GM12878 (cell line): ENCODE measurements around the gene NUMB. TPM values are rescaled to one million over a fixed set of nuclear protein-coding genes. Genes with fewer than 3 reads are reported as not detected.

Source experiments
- ATAC-seq: fragments of 200-7000 bp; cut with Tn5 transposase; 3 replicates; pipeline ENCODE4 v1.9.1; 2020; ENCODE audit warnings: mild to moderate bottlenecking, moderate library complexity
- BruUV-seq: library from RNA; stranded (reverse); fragments of 400-500 nt; replicated peaks from 2 replicates; lab custom pipeline; 2021; lab: Mats Ljungman, UMichigan
- CTCF ChIA-PET: fragments of 300-600 bp; sonication (Branson Sonifier 250); formaldehyde crosslinking; extraction: SDS; loops from one replicate; lab custom pipeline; 2021; ENCODE audit warnings: inconsistent platforms; lab: Yijun Ruan, JAX
- POLR2A ChIA-PET: fragments of 350-600 bp; formaldehyde crosslinking; extraction: SDS; loops from one replicate; lab custom pipeline; 2021; ENCODE audit warnings: inconsistent platforms; lab: Charles Lee
- RAD21 ChIA-PET: fragments of 300-600 bp; sonication (Branson Sonifier 250); formaldehyde crosslinking; loops from one replicate; lab custom pipeline; 2023; ENCODE audit warnings: antibody characterized with exemption; ENCODE audit not compliant: unreplicated experiment; lab: Charles Lee
- SMC1A ChIA-PET: fragments of 300-600 bp; sonication (Branson Sonifier 250); formaldehyde crosslinking; loops from one replicate; lab custom pipeline; 2023; ENCODE audit not compliant: unreplicated experiment, uncharacterized antibody; lab: Charles Lee
- DNase-seq: peaks from one replicate; pipeline ENCODE4 v3.0.0-alpha.2; 2011; ENCODE audit warnings: low read depth, low spot score
- FAIRE-seq: peaks from 3 replicates; lab custom pipeline; 2011; peaks lifted over from hg19 to GRCh38; lab: Jason Lieb, UNC
- H2AFZ ChIP-seq: 2 replicates; pipeline ENCODE4 v1.6.0; 2011; ENCODE audit warnings: low read depth, low read length, control low read depth; ENCODE audit not compliant: control insufficient read depth
- H3K27ac ChIP-seq: 2 replicates; pipeline ENCODE4 v1.5.1; 2011; ENCODE audit warnings: control low read depth; ENCODE audit not compliant: control insufficient read depth, insufficient read depth
- H3K27me3 ChIP-seq, 2 experiments: replicated peaks in 1 of 2; 2 replicates each; pipeline versions ENCODE4 v1.6.0 to v1.6.1; 2011; ENCODE audit warnings: low read length in 1 of 2; ENCODE audit not compliant: control insufficient read depth in 2 of 2, insufficient read depth in 2 of 2
- H3K36me3 ChIP-seq, 2 experiments: 2 replicates each; pipeline ENCODE4 v1.5.1; 2011; ENCODE audit warnings: low read length in 1 of 2; ENCODE audit not compliant: control insufficient read depth in 2 of 2, insufficient read depth in 2 of 2
- H3K4me1 ChIP-seq: 2 replicates; pipeline ENCODE4 v1.6.1; 2011; ENCODE audit warnings: mild to moderate bottlenecking, low read length, moderate library complexity, mixed read lengths; ENCODE audit not compliant: control insufficient read depth, insufficient read depth
- H3K4me2 ChIP-seq: 2 replicates; pipeline ENCODE4 v1.6.0; 2011; ENCODE audit warnings: control low read depth; ENCODE audit not compliant: control insufficient read depth, insufficient read depth
- H3K4me3 ChIP-seq: fragments of 200-600 bp; sonication (generic); 2 replicates; pipeline ENCODE4 v1.5.1; 2016
- H3K79me2 ChIP-seq: 2 replicates; pipeline ENCODE4 v1.6.0; 2011; ENCODE audit warnings: low read length; ENCODE audit not compliant: control insufficient read depth, insufficient read depth
- H3K9ac ChIP-seq: 2 replicates; pipeline ENCODE4 v1.8.0; 2011; ENCODE audit warnings: low read length, control low read depth, mixed read lengths; ENCODE audit not compliant: control insufficient read depth, insufficient read depth
- H3K9me3 ChIP-seq: replicated peaks from 3 replicates; pipeline ENCODE4 v1.5.1; 2011; ENCODE audit warnings: mild to moderate bottlenecking, low read length; ENCODE audit not compliant: control insufficient read depth, insufficient read depth
- H4K20me1 ChIP-seq: 2 replicates; pipeline ENCODE4 v1.6.0; 2011; ENCODE audit not compliant: control insufficient read depth, insufficient read depth
- DPF2 ChIP-seq: fragments of 450-650 bp; IDR thresholded peaks from 2 replicates; pipeline ENCODE4 v1.6.1; 2017; ENCODE audit warnings: mild to moderate bottlenecking
- FOXK2 ChIP-seq: fragments of 450-650 bp; IDR thresholded peaks from 2 replicates; pipeline ENCODE4 v1.6.1; 2017; ENCODE audit warnings: mild to moderate bottlenecking, moderate library complexity
- MLLT1 ChIP-seq: fragments of 450-650 bp; IDR thresholded peaks from 2 replicates; pipeline ENCODE4 v1.6.1; 2016; ENCODE audit warnings: mild to moderate bottlenecking
- NRF1 ChIP-seq: conservative IDR thresholded peaks from 2 replicates; pipeline ENCODE4 v1.6.1; 2011; ENCODE audit warnings: mild to moderate bottlenecking, low read depth, low read length, improper control_type of control experiment
- RCOR1 ChIP-seq: conservative IDR thresholded peaks from 2 replicates; pipeline ENCODE4 v1.6.1; 2012; ENCODE audit warnings: low read depth, low read length, improper control_type of control experiment
- STAT3 ChIP-seq: IDR thresholded peaks from 2 replicates; pipeline ENCODE4 v1.6.1; 2011; ENCODE audit warnings: low read depth, low read length, improper control_type of control experiment
- WGBS: methylation state at CpG from one replicate; pipeline ENCODE4 v1.1.6; 2016; ENCODE audit warnings: low lambda C conversion rate; ENCODE audit not compliant: insufficient replicate concordance, insufficient coverage; ENCODE audit errors: missing lambda C conversion rate; 5-methylcytosine and 5-hydroxymethylcytosine counted together
- in situ Hi-C: fragments of 300-500 bp; cut with MboI; formaldehyde crosslinking; loops from 9 replicates; pipeline ENCODE4 v1.14.3; 2018; ENCODE audit warnings: mixed read lengths
- intact Hi-C: fragments of 100-400 bp; cut with micrococcal nuclease; formaldehyde crosslinking; loops from one replicate; pipeline ENCODE4 v1.14.2; 2022; ENCODE audit not compliant: unreplicated experiment
- polyA plus RNA-seq, 11 experiments: library from polyadenylated mRNA; depleted of rRNA in 4 of 11; unstranded in 6 of 11; stranded (reverse) in 5 of 11; fragments of >200 nt; fragmentation: Nextera tagmentation in 4 of 11; fragmentation: Illumina TruSeq in 1 of 11; extraction: Ambion mirVana in 4 of 11; extraction: Trizol in 1 of 11; gene quantifications; 1 replicate in 1 of 11; 2 replicates in 10 of 11; pipeline versions ENCODE4 v1.2.1 to v1.2.3, GENCODE V29; 2011 to 2016; ENCODE audit warnings: inconsistent platforms in 2 of 11, missing spikeins in 2 of 11, low read depth in 1 of 11
- total RNA-seq, 4 experiments: library from RNA; depleted of rRNA in 3 of 4; stranded (reverse); fragments of >200 nt in 3 of 4; fragmentation: Illumina TruSeq in 1 of 4; extraction: Trizol in 1 of 4; gene quantifications; 2 replicates each; pipeline versions ENCODE4 v1.2.1 to v1.2.3, GENCODE V29; 2013 to 2021

NUMB gene
- total and polyA plus RNA-seq, 10 of the 15 experiments (the other 5 are each of a cell fraction or from before 2014, with no cell fraction given) = 22.0 to 147 (median 48.9) TPM

GRCh38 chr14:73478684-73479083, 20.3 kb upstream of the NUMB start:
- Histone ChIP-seq H3K27ac (no peak overlapping the region), H3K36me3 (no peaks in the 10 kb centered on the region), H3K79me2 (no peaks in the 10 kb centered on the region), H3K27me3 (no peaks in the 10 kb centered on the region), H3K9me3 (no peaks in the 10 kb centered on the region), H3K9ac (no peak overlapping the region), H3K4me2 (no peak overlapping the region), H2AFZ (no peak overlapping the region), H3K4me3 (no peak overlapping the region)
- ChIA-PET CTCF (interaction anchor here (0.6 to 2.9 kb wide), 6 partner anchors 18 to 319 kb away, joined by 3 to 14 read pairs (median 4); no protein-coding TSS in a partner anchor), POLR2A (interaction anchor here (0.7 to 3.0 kb wide), 7 partner anchors 10 to 186 kb away, joined by 3 to 17 read pairs (median 6); partner anchors contain the start of genes NUMB and RIOX1)
- 94% methylated on average over 15 of the region's 15 CpGs for WGBS
- in situ Hi-C loops = loop anchor here (10.0 kb wide), 1 partner anchor 964 kb away; no protein-coding TSS in a partner anchor
- intact Hi-C loops = no loop called here
- no peak for FAIRE-seq
- TF ChIP-seq DPF2 = no peak
- peak; percentile 69; the same call in 1 of the 2 replicates for TF ChIP-seq MLLT1
- TF ChIP-seq STAT3 = no peak
- no peak for TF ChIP-seq RCOR1
- TF ChIP-seq NRF1 = no peak
- TF ChIP-seq FOXK2 = no peak
- TF ChIP-seq, all 136 proteins: peak for 1
- ATAC-seq = no peak
- DNase-seq = no peak
- Histone ChIP-seq H4K20me1 (no peaks in the 10 kb centered on the region), H3K4me1 (peaks cover 14% of the 10 kb centered on the region)
- no TSS peak for BruUV-seq
- RAD21 ChIA-PET = interaction anchor here (0.7 to 26.5 kb wide), 11 partner anchors 12 to 243 kb away, joined by 3 to 591 read pairs (median 8); partner anchors contain the start of gene RIOX1
- SMC1A ChIA-PET = interaction anchor here (1.1 to 17.1 kb wide), 8 partner anchors 11 to 230 kb away, joined by 3 to 311 read pairs (median 7); partner anchors contain the start of gene RIOX1
